HEK293 (cell line): ENCODE data around the gene PKDCC.

ENCODE experiments used
- CTCF ChIA-PET: fragments of 350-600 bp; formaldehyde crosslinking; extraction: SDS; loops from one replicate; lab custom pipeline; 2021; ENCODE audit warnings: antibody characterized with exemption; lab: Yijun Ruan, JAX
- POLR2A ChIA-PET: fragments of 300-600 bp; formaldehyde crosslinking; extraction: SDS; loops from one replicate; lab custom pipeline; 2020; ENCODE audit warnings: antibody characterized with exemption, inconsistent platforms; lab: Yijun Ruan, JAX
- H3K27ac ChIP-seq: fragments of 200-500 bp; sonication (Bioruptor generic); 2 replicates; pipeline ENCODE4 v1.5.1; 2014; ENCODE audit warnings: low read depth, low read length, control low read depth, inconsistent platforms; ENCODE audit errors: extremely low read depth
- H3K36me3 ChIP-seq, 2 experiments: fragments of 200-500 bp in 1 of 2; sonication (Bioruptor generic) in 1 of 2; 1 replicate in 1 of 2; 2 replicates in 1 of 2; pipeline ENCODE4 v1.5.1; 2014 to 2017; ENCODE audit warnings: inconsistent platforms in 2 of 2, low read length in 2 of 2; ENCODE audit not compliant: control insufficient read depth in 2 of 2, insufficient read depth in 1 of 2
- H3K4me1 ChIP-seq: fragments of 200-500 bp; sonication (Bioruptor generic); 2 replicates; pipeline ENCODE4 v1.5.1; 2014; ENCODE audit warnings: mild to moderate bottlenecking, low read length, inconsistent platforms; ENCODE audit not compliant: control insufficient read depth, insufficient read depth
- H3K4me3 ChIP-seq: 2 replicates; pipeline ENCODE4 v1.5.1; 2011; ENCODE audit warnings: low read depth, mild to moderate bottlenecking, control low read depth, low read length, moderate library complexity
- H3K9me3 ChIP-seq: fragments of 200-500 bp; sonication (Bioruptor generic); 2 replicates; pipeline ENCODE4 v1.5.1; 2014; ENCODE audit warnings: low read depth, low read length, inconsistent platforms; ENCODE audit not compliant: control insufficient read depth, insufficient read depth
- HOXC10 ChIP-seq: sonication (generic); formaldehyde crosslinking; IDR thresholded peaks from 2 replicates; pipeline ENCODE4 v1.8.1; 2023; ENCODE audit warnings: mild to moderate bottlenecking, missing genetic modification reagents
- KLF10 ChIP-seq: fragments of 450-650 bp; IDR thresholded peaks from 2 replicates; pipeline ENCODE4 v1.5.1; 2018; ENCODE audit warnings: missing biosample characterization, mild to moderate bottlenecking, missing genetic modification characterization
- KLF16 ChIP-seq: fragments of 450-650 bp; formaldehyde crosslinking; IDR thresholded peaks from 2 replicates; pipeline ENCODE4 v1.5.1; 2017; ENCODE audit warnings: missing biosample characterization, missing genetic modification characterization
- KLF9 ChIP-seq: fragments of 450-650 bp; formaldehyde crosslinking; IDR thresholded peaks from 2 replicates; pipeline ENCODE4 v1.5.1; 2016; ENCODE audit warnings: missing biosample characterization, missing genetic modification characterization, low read depth
- OVOL3 ChIP-seq: fragments of 450-650 bp; formaldehyde crosslinking; IDR thresholded peaks from 2 replicates; pipeline ENCODE4 v1.5.1; 2016; ENCODE audit warnings: missing biosample characterization, missing genetic modification characterization
- PRDM1 ChIP-seq: fragments of 450-650 bp; formaldehyde crosslinking; IDR thresholded peaks from 2 replicates; pipeline ENCODE4; 2016; ENCODE audit warnings: missing biosample characterization, missing genetic modification characterization
- REPIN1 ChIP-seq: fragments of 450-650 bp; formaldehyde crosslinking; IDR thresholded peaks from 2 replicates; pipeline ENCODE4 v1.5.1; 2017; ENCODE audit warnings: missing biosample characterization, missing genetic modification characterization, low read depth
- SCRT1 ChIP-seq: fragments of 450-650 bp; formaldehyde crosslinking; IDR thresholded peaks from 2 replicates; pipeline ENCODE4 v1.5.1; 2016; ENCODE audit warnings: missing biosample characterization, missing genetic modification characterization, borderline replicate concordance
- SP7 ChIP-seq: fragments of 450-650 bp; formaldehyde crosslinking; IDR thresholded peaks from 2 replicates; pipeline ENCODE4 v1.5.1; 2016; ENCODE audit warnings: missing biosample characterization, missing genetic modification characterization
- ZBTB1 ChIP-seq: fragments of 450-650 bp; formaldehyde crosslinking; IDR thresholded peaks from 2 replicates; pipeline ENCODE4 v1.5.1; 2016; ENCODE audit warnings: missing biosample characterization, missing genetic modification characterization
- ZBTB11 ChIP-seq: fragments of 450-650 bp; formaldehyde crosslinking; conservative IDR thresholded peaks from 2 replicates; pipeline ENCODE4 v1.5.1; 2016; ENCODE audit warnings: low read depth, missing biosample characterization, missing genetic modification characterization
- ZBTB21 ChIP-seq: fragments of 450-650 bp; formaldehyde crosslinking; IDR thresholded peaks from 2 replicates; pipeline ENCODE4 v1.5.1; 2017; ENCODE audit warnings: missing biosample characterization, missing genetic modification characterization
- ZIC2 ChIP-seq: fragments of 450-650 bp; formaldehyde crosslinking; IDR thresholded peaks from 2 replicates; pipeline ENCODE4 v1.5.1; 2016; ENCODE audit warnings: missing biosample characterization, missing genetic modification characterization
- ZNF121 ChIP-seq: fragments of 450-650 bp; formaldehyde crosslinking; IDR thresholded peaks from 2 replicates; pipeline ENCODE4 v1.5.1; 2016; ENCODE audit warnings: missing biosample characterization, missing genetic modification characterization
- ZNF140 ChIP-seq: fragments of 450-650 bp; formaldehyde crosslinking; IDR thresholded peaks from 2 replicates; pipeline ENCODE4 v1.5.1; 2016; ENCODE audit warnings: missing biosample characterization, missing genetic modification characterization
- ZNF335 ChIP-seq: fragments of 450-650 bp; formaldehyde crosslinking; conservative IDR thresholded peaks from 2 replicates; pipeline ENCODE4 v1.5.1; 2016; ENCODE audit warnings: missing biosample characterization, missing genetic modification characterization
- ZNF366 ChIP-seq: fragments of 450-650 bp; formaldehyde crosslinking; conservative IDR thresholded peaks from 2 replicates; pipeline ENCODE4 v1.5.1; 2016; ENCODE audit warnings: missing biosample characterization, missing genetic modification characterization
- ZNF48 ChIP-seq: fragments of 450-650 bp; formaldehyde crosslinking; IDR thresholded peaks from 2 replicates; pipeline ENCODE4 v1.5.1; 2016; ENCODE audit warnings: missing biosample characterization, missing genetic modification characterization
- ZSCAN30 ChIP-seq: fragments of 450-650 bp; IDR thresholded peaks from 2 replicates; pipeline ENCODE4 v1.5.1; 2018; ENCODE audit warnings: missing biosample characterization, mild to moderate bottlenecking, missing genetic modification characterization, moderate library complexity
- TF ChIP-seq, protein P1 (sequence below): fragments of 450-650 bp; formaldehyde crosslinking; IDR thresholded peaks from 2 replicates; pipeline ENCODE4 v1.5.1; 2017; ENCODE audit warnings: missing biosample characterization, missing genetic modification characterization
- TF ChIP-seq, protein P2 (sequence below): fragments of 450-650 bp; formaldehyde crosslinking; IDR thresholded peaks from 2 replicates; pipeline ENCODE4 v1.5.1; 2016; ENCODE audit warnings: missing biosample characterization, missing genetic modification characterization
- TF ChIP-seq, protein P3 (sequence below): fragments of 450-650 bp; formaldehyde crosslinking; IDR thresholded peaks from 2 replicates; pipeline ENCODE4 v1.5.1; 2016; ENCODE audit warnings: missing biosample characterization, missing genetic modification characterization

PKDCC gene

DNA sequence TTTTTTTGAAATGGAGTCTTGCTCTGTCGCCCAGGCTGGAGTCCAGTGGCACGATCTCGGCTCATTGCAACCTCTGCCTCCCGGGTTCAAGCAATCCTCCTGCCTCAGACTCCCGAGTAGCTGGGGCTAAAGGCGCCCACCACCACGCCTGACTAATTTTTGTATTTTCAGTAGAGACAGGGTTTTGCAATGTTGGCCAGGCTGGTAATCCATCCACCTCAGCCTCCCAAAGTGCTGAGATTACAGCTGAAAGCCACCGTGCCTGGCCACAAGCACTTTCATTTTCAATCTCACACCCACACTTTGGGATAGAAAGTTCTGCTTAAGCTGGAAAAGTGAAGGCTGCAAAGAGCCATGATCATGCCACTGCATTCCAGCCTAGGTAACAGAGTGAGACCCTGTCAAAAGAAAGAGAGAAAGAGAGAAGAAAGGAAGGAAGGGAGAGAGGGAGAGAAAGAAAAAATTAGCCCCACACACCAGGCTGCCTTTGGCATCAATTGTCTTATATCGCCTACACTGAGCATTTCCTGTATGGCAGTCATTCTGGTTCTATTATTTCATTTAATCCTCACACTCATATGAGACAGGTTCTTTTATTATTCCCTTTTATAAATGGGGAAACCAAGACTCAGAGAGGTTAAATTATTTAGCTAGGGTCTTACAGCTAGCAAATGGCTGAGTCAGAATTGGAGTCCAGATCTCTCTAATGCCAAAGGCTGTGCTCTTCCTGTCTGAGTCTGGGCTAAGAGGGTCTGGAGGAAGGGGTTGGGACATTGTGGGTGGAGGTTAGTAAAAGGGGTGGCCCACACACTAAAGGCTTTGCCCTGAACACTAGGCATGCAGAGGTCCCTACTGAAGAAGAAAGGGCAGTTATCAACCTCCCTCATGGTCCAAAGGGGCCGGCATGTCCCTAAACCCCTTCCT is 37.9 kb upstream of the PKDCC start:
- ChIA-PET CTCF (no interaction called here), POLR2A (no interaction called here)
- H3K4me1 ChIP-seq, result peaks cover 17% of the 10 kb centered on the region
- no peak overlapping the region for H3K4me3 ChIP-seq
- no peaks in the 10 kb centered on the region for H3K9me3 ChIP-seq
- no peak overlapping the region for H3K27ac ChIP-seq
- TF ChIP-seq PRDM1 (tag by site-specific recombination), result peak; percentile 87
- no peak for TF ChIP-seq ZSCAN30
- TF ChIP-seq ZNF121 (tag by site-specific recombination), result peak; percentile 63; the same call in 1 of the 2 replicates
- TF ChIP-seq ZNF366 (tag by site-specific recombination), result peak; percentile 44; the same call in 1 of the 2 replicates
- no peaks in the 10 kb centered on the region for H3K36me3 ChIP-seq

DNA sequence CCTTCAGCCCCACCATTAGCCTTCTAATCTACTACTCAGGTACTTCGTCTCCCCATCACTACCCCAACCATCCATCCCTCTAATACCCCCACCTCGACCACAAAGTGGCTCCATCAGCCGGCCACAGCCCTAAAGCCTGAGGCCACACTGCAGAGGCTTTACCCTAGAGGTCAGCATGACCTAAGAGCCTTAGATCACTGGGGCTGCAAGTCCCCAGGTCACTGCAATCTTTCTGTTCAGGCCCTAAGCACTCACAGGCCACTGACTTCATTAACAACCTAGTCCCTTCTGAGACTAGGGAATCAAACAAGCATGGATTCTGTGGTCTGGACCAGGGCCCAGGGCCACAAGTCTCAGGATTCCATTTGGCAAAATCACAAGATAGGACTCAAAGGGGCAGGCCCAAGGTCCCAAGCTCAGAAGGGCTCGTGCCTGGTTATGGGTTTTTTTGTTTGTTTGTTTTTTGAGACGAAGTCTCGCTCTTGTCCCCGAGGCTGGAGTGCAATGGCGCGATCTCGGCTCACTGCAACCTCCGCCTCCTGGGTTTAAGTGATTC is 37.0 kb upstream of the PKDCC start:
- Histone ChIP-seq H3K4me1 (peaks cover 17% of the 10 kb centered on the region), H3K9me3 (no peaks in the 10 kb centered on the region), H3K27ac (no peak overlapping the region), H3K36me3 (no peaks in the 10 kb centered on the region), H3K4me3 (no peak overlapping the region)
- ChIA-PET CTCF (no interaction called here), POLR2A (no interaction called here)
- TF ChIP-seq HOXC10 (CRISPR knock-in tag), result no peak
- TF ChIP-seq, protein P1, sequence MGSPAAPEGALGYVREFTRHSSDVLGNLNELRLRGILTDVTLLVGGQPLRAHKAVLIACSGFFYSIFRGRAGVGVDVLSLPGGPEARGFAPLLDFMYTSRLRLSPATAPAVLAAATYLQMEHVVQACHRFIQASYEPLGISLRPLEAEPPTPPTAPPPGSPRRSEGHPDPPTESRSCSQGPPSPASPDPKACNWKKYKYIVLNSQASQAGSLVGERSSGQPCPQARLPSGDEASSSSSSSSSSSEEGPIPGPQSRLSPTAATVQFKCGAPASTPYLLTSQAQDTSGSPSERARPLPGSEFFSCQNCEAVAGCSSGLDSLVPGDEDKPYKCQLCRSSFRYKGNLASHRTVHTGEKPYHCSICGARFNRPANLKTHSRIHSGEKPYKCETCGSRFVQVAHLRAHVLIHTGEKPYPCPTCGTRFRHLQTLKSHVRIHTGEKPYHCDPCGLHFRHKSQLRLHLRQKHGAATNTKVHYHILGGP (tag by site-specific recombination), result no peak
- TF ChIP-seq, protein P2, sequence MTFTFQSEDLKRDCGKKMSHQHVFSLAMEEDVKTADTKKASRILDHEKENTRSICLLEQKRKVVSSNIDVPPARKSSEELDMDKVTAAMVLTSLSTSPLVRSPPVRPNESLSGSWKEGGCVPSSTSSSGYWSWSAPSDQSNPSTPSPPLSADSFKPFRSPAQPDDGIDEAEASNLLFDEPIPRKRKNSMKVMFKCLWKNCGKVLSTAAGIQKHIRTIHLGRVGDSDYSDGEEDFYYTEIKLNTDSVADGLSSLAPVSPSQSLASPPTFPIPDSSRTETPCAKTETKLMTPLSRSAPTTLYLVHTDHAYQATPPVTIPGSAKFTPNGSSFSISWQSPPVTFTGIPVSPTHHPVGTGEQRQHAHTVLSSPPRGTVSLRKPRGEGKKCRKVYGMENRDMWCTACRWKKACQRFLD, result no peak
- no peak for TF ChIP-seq KLF16
- TF ChIP-seq ZNF48, result no peak
- TF ChIP-seq, protein P3, sequence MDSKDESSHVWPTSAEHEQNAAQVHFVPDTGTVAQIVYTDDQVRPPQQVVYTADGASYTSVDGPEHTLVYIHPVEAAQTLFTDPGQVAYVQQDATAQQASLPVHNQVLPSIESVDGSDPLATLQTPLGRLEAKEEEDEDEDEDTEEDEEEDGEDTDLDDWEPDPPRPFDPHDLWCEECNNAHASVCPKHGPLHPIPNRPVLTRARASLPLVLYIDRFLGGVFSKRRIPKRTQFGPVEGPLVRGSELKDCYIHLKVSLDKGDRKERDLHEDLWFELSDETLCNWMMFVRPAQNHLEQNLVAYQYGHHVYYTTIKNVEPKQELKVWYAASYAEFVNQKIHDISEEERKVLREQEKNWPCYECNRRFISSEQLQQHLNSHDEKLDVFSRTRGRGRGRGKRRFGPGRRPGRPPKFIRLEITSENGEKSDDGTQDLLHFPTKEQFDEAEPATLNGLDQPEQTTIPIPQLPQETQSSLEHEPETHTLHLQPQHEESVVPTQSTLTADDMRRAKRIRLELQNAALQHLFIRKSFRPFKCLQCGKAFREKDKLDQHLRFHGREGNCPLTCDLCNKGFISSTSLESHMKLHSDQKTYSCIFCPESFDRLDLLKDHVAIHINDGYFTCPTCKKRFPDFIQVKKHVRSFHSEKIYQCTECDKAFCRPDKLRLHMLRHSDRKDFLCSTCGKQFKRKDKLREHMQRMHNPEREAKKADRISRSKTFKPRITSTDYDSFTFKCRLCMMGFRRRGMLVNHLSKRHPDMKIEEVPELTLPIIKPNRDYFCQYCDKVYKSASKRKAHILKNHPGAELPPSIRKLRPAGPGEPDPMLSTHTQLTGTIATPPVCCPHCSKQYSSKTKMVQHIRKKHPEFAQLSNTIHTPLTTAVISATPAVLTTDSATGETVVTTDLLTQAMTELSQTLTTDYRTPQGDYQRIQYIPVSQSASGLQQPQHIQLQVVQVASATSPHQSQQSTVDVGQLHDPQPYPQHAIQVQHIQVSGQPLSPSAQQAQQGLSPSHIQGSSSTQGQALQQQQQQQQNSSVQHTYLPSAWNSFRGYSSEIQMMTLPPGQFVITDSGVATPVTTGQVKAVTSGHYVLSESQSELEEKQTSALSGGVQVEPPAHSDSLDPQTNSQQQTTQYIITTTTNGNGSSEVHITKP (tag by site-specific recombination), result peak; percentile 15; the same call in 1 of the 2 replicates
- no peak for TF ChIP-seq KLF10 (tag by site-specific recombination)

GRCh38 chr2:42012137-42012536 is 35.7 kb upstream of the PKDCC start:
- Histone ChIP-seq H3K36me3 (no peaks in the 10 kb centered on the region), H3K4me1 (peaks cover 17% of the 10 kb centered on the region), H3K9me3 (no peaks in the 10 kb centered on the region), H3K4me3 (no peak overlapping the region), H3K27ac (no peak overlapping the region; the same call in 1 of the 2 replicates)
- ChIA-PET POLR2A (no interaction called here), CTCF (interaction anchor here (0.5 to 1.5 kb wide), 5 partner anchors 32 to 142 kb away, joined by 3 to 8 read pairs (median 4); no protein-coding TSS in a partner anchor)
- TF ChIP-seq SP7 (tag by site-specific recombination) (no peak), ZNF335 (tag by site-specific recombination) (no peak), KLF10 (tag by site-specific recombination) (no peak), ZBTB1 (tag by site-specific recombination) (no peak), OVOL3 (tag by site-specific recombination) (no peak), ZIC2 (tag by site-specific recombination) (no peak), ZBTB21 (tag by site-specific recombination) (no peak), ZNF140 (tag by site-specific recombination) (no peak), ZBTB11 (tag by site-specific recombination) (no peak), REPIN1 (no peak), KLF9 (tag by site-specific recombination) (no peak), SCRT1 (tag by site-specific recombination) (no peak)
